Transverse colon (tissue), 3 donors: Measurements from ENCODE around the gene CBLIF.

Experiments used
- CTCF ChIP-seq, 5 experiments: fragments of 200-600 bp in 3 of 5; fragments of 450-650 bp in 2 of 5; sonication (generic) in 3 of 5; IDR thresholded peaks; 1 replicate in 2 of 5; 2 replicates in 3 of 5; pipeline ENCODE4 v1.5.1; 2016 to 2017; ENCODE audit warnings: antibody characterized with exemption in 5 of 5, inconsistent platforms in 3 of 5, mild to moderate bottlenecking in 2 of 5, moderate library complexity in 1 of 5
- POLR2A ChIP-seq: fragments of 450-650 bp; IDR thresholded peaks from one replicate; pipeline ENCODE4 v1.6.1; 2016; ENCODE audit warnings: antibody characterized with exemption, mild to moderate bottlenecking, moderate library complexity

DNA sequence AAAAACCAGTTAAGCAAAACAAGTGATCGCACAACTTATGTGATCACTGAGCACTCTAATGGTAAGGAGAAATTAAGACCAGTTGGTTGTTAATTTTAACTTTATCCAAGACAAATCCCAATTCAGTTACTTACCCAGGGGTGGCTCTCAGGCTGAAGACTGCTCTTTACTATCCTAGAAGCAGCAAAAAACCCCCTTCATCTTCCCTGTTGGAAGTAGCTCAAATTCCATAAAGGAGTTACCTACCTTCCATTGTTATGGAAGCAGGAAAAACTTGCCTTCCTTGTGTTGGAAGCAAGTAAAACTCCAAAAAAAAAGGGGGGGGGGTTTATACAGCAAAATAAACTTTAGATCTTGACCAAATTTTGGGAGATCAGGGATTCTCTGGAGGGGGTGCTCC lies 29.5 kb downstream of the CBLIF start:
- TF ChIP-seq POLR2A (no peak), CTCF (IDR thresholded peaks at IDR 0.05) (no peak)
